KMS-11 (cell line): ENCODE measurements around the gene ENO4.

Experiments used
- H2AFZ ChIP-seq: fragments of 200-600 bp; sonication (generic); 2 replicates; pipeline ENCODE4 v1.6.1; 2016; ENCODE audit warnings: antibody characterized with exemption, mixed run types, low read depth
- H3K27ac ChIP-seq: fragments of 200-600 bp; sonication (generic); 2 replicates; pipeline ENCODE4 v1.6.1; 2016; ENCODE audit warnings: mild to moderate bottlenecking, mixed run types
- H3K27me3 ChIP-seq: fragments of 200-600 bp; sonication (generic); 2 replicates; pipeline ENCODE4 v1.6.1; 2017; ENCODE audit warnings: mild to moderate bottlenecking, low read depth, mixed run types, moderate library complexity; ENCODE audit not compliant: insufficient read depth
- H3K36me3 ChIP-seq: fragments of 200-600 bp; sonication (generic); 2 replicates; pipeline ENCODE4 v1.6.1; 2017; ENCODE audit warnings: mild to moderate bottlenecking, mixed run types; ENCODE audit not compliant: insufficient read depth
- H3K4me1 ChIP-seq: fragments of 200-600 bp; sonication (generic); 2 replicates; pipeline ENCODE4 v1.6.1; 2016; ENCODE audit warnings: mild to moderate bottlenecking, low read depth, mixed run types; ENCODE audit not compliant: poor library complexity, severe bottlenecking
- H3K4me2 ChIP-seq: fragments of 200-600 bp; sonication (generic); 2 replicates; pipeline ENCODE4 v1.7.0; 2016; ENCODE audit warnings: mild to moderate bottlenecking, mixed run types
- H3K4me3 ChIP-seq: fragments of 200-600 bp; sonication (generic); IDR thresholded peaks from 2 replicates; pipeline ENCODE4 v1.6.1; 2017; ENCODE audit warnings: low read depth, low read length, mixed read lengths; ENCODE audit not compliant: insufficient read depth
- H3K79me2 ChIP-seq: fragments of 200-600 bp; sonication (generic); 2 replicates; pipeline ENCODE4 v1.6.1; 2016; ENCODE audit warnings: low read depth, mixed run types; ENCODE audit not compliant: insufficient read depth
- H3K9ac ChIP-seq: fragments of 200-600 bp; sonication (generic); 2 replicates; pipeline ENCODE4 v1.6.1; 2016; ENCODE audit warnings: mild to moderate bottlenecking, mixed run types
- H4K20me1 ChIP-seq: fragments of 200-600 bp; sonication (generic); 2 replicates; pipeline ENCODE4 v1.6.1; 2016; ENCODE audit warnings: mild to moderate bottlenecking, mixed run types; ENCODE audit not compliant: insufficient read depth
- CTCF ChIP-seq: fragments of 200-600 bp; sonication (generic); conservative IDR thresholded peaks from 2 replicates; pipeline ENCODE4 v1.6.1; 2017; ENCODE audit warnings: low read depth, mild to moderate bottlenecking, antibody characterized with exemption, low read length, moderate library complexity, mixed read lengths

ENO4 gene

GRCh38 chr10:116926426-116926825 is 77.1 kb downstream of the ENO4 start:
- Histone ChIP-seq H3K4me2 (no peak overlapping the region), H3K79me2 (no peaks in the 10 kb centered on the region), H3K4me1 (no peaks in the 10 kb centered on the region), H3K27ac (no peak overlapping the region), H3K36me3 (no peaks in the 10 kb centered on the region), H4K20me1 (no peaks in the 10 kb centered on the region), H3K9ac (no peak overlapping the region), H2AFZ (no peak overlapping the region), H3K4me3 (no peak overlapping the region), H3K27me3 (no peaks in the 10 kb centered on the region)
- no peak for TF ChIP-seq CTCF

- H2AFZ ChIP-seq, result no peak overlapping the region
- H3K4me3 ChIP-seq, result no peak overlapping the region
- H3K79me2 ChIP-seq, result no peaks in the 10 kb centered on the region
- no peaks in the 10 kb centered on the region for H3K4me1 ChIP-seq
- H3K4me2 ChIP-seq, result no peak overlapping the region
- no peaks in the 10 kb centered on the region for H3K36me3 ChIP-seq
- no peaks in the 10 kb centered on the region for H4K20me1 ChIP-seq
- no peak for TF ChIP-seq CTCF
- no peak overlapping the region for H3K9ac ChIP-seq
- no peak overlapping the region for H3K27ac ChIP-seq
- H3K27me3 ChIP-seq, result no peaks in the 10 kb centered on the region
Observed at GRCh38 chr10:116931806-116932205, 82.5 kb downstream of the ENO4 start.
